NCI-H226 (cell line): Measurements from ENCODE around the gene GPR37L1.
"Not testable (repeated sequence)": the region's sequence is repeated elsewhere in the genome, so short reads cannot be mapped to it uniquely, and the experiment has no call there.

ENCODE experiments used
- DNase-seq: peaks from one replicate; pipeline ENCODE4 v3.0.0-alpha.2; 2015

GPR37L1 gene

DNA sequence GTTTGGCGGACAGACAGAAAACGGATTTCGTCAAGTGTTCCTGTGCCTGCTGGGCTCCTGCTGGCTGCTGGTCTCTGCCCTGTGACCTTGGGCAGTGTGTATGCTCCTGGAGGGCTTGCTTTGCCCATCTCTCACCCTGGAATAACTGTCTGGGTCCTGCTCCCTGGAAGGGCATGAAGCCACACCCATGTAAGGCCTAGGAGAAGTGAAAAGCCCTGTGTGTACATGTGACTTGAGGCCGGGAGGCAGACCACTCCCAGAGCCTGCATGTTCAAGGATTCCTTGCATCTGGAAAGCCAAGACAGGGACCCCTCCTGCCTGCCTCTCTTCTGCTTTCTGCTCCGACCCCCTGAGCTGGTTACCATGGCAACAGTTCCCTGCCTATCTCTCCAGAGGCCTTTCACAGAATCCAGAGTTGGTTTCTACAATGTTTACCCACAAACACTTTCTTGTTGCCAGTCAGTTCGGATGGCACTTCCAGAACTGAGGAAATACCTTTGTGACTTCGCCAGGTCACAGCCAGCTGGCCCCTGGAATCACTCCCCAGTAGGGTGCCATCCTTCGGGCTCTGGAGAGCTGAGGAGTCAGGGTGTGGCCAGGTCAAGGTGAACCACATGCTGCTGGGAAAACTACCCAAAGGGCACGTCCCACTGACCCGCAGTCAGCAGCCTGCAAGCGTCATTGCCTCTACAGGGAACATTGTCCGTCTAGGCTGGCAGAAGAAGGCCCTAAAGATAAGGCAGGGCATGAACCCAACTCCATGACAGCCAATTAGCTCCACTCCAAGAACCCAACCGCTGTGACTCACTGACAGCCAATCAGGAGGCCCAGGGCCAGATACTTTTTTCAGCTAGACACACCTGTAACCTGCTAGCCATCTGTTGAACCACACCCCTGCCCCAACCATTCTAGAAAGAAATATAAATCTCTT is 14.7 kb upstream of the GPR37L1 start:
- peak; percentile 41 for DNase-seq

DNA sequence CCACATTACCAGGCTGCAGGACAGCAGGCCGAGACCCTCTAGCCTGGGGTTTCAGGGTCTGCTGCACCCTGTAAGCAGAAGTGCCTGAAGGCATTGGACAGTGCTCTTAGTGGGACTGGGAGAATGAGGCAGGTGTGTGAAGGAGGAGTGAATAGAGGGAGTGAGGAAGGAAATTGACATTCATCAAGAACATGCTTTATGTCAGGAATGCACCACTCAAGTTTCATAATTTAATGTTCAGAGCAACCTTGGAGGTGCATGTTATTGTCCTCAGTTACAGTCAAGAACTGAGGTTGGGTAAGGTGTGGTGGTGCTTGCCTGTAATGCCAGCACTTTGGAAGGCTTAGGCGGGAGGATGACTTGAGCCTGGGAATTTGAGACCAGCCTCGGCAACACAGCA is 11.7 kb upstream of the GPR37L1 start:
- no peak for DNase-seq

DNA sequence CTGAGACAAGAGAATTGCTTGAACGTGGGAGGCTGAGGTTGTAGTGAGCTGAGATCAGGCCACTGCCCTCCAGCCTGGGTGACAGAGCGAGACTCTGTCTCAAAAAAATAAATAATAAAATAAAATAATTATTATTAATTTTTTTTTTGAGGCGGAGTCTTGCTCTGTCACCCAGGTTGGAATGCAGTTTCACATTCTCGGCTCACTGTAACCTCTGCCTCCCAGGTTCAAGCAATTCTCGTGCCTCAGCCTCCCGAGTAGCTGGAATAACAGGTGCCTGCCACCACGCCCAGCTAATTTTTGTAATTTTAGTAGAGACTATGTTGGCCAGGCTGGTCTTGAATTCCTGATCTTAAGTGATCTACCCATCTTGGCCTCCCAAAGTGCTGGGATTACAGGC is 11.1 kb upstream of the GPR37L1 start:
- DNase-seq, result not testable (repeated sequence)

DNA sequence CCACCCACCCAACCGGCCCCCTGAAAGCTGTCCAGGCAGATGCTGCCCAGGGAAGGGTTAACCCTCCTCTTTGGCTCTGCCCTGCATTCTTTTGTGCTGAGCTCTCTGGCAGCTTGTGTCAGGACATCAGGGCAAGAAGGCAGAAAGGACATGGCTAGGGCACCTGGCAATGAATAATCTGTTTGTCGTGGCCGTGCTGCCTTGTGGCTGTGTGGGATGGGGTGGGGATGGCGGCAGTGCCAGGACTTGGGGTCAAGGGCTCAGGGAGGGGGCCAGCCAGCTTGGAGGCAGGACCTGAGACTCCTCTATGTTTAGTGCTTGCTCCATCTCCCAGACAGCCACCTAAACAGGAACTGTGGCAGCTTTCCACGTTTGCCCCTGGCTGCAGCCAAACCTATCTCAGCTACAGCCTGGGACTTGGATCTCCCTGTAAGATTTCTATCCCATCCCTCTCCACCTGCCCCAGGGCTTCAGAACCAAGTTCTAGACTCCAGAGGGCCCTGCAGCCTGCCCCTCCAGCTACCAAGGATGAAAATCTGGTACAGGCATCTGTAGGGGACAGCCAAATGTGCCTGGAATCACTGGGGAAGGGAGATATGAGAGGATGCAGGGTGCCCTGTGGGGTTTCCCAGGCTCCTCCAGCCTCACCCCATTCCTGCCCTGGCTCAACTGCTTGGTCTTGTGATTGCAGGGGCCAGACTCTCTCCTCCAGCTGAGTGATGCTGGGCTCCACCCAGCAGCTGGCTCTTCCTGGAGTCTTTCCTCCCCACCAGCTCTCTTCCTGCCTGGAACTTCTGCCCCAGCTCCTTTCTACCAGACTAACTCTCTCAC is 9.6 kb upstream of the GPR37L1 start:
- peak; percentile 86 for DNase-seq

DNA sequence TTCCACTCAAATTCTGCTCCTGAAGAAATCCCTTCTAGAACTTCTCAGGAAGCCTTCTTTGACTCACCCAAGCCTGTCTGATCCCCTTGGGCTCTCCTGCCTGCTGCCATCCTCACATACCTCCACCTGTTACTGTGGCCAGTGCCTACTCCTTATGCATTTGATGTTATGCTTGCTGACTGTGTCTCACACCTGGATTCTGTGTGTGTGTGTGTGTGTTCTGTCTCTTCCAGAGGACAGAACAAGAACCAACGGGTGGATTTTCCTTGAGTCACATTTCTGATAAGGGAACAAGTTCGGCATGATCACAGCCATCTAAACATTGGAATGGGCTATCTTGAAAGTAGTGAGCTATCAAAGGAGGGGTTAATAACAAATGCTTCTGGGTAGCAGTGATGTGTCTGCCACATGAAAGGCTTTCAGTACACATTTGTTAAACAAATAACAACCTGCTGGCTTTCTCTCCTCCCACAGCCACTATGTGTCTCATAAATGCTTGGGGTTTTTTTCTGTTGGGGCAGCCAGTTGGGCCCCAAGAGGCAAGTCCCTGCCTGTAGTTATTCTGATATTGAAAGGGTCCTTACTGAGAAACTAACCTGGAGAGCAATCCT is 8.9 kb upstream of the GPR37L1 start:
- DNase-seq, result no peak

DNA sequence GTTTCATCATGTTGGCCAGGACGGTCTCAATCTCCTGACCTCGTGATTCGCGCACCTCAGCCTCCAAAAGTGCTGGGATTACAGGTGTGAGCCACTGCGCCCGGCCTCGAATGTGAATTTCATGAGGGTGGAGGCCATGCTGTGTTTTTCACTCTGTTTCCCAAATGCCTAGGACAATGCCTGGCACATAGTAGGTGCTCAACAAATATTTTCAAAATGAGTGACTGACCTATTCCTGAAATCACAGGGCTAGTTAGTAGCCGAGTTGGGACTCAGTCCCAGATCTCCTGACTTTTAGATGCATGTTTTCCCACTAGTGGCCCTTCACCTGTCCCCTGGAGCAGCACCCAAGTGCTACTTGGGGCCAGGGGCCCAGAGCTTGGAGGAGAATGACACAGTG is 6.4 kb upstream of the GPR37L1 start:
- no peak for DNase-seq

DNA sequence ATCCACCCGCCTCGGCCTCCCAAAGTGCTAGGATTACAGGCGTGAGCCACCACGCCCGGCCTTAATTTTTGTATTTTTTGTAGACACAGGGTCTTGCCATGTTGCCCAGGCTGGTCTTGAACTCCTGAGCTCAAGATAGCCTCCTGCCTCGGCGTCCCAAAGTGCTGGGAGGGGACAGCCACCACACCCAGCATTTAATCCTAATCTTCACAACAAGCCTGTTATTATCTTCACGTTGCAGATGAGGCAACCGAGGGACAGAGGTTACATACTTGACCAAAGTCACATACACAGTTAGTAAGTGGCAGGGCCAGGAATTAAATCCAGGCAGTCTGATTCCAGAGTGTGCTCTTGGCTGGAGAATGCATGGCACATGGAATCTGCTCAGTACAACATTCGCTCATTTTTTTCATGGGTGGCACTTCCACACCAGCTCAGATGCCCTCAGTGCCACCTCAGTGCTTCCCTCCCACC is 4.8 kb upstream of the GPR37L1 start:
- no peak for DNase-seq

DNA sequence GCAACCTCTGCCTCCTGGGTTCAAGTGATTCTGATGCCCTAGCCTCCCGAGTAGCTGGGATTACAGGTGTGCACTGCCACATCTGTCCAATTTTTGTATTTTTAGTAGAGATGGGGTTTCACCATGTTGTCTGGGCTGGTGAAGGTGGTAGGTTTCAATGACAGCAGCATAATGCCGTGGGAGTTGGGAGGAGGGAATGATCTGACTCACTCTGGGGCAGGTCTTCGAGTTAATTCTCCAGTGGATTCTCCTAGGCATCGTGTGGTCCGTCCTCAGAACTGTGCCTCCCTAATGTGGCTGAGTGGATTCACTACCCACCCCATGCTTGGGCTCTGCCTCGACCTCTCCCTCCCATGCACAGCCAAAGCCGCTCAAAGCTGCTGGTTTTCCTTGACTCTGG is 1.7 kb upstream of the GPR37L1 start:
- no peak for DNase-seq

DNA sequence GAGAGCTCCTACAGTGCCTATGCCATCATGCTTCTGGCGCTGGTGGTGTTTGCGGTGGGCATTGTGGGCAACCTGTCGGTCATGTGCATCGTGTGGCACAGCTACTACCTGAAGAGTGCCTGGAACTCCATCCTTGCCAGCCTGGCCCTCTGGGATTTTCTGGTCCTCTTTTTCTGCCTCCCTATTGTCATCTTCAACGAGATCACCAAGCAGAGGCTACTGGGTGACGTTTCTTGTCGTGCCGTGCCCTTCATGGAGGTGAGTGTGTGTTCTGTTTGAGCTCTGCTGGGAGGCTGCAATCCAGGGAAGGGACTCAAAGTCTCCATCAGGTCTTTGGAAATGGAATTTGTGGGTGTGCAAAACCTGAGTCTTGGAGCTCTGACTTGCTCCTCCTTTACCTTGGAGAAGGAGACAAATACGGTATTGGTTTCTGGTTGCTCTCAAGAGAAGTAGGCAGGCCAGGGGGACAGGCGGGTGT is 658 bp downstream of the GPR37L1 start:
- no peak for DNase-seq

DNA sequence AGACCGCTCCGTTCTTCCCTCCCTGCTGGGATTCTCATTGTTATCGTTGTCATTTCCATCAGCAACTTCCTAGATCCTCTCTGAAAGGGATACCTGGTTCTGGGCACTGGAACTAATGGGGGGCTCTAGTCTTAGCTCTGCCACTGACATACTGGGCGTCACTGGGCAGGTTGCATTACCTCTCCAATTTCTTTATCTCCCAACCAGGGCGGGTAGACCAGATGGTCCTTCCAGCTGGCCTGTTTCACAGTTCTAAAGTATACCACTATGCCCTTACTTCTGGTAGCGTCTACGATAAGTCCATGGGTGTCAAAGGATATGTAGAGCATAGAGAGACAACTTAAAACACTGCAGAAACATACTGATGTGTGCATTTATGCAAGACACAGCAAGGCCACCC is 1.4 kb downstream of the GPR37L1 start:
- DNase-seq, result no peak

DNA sequence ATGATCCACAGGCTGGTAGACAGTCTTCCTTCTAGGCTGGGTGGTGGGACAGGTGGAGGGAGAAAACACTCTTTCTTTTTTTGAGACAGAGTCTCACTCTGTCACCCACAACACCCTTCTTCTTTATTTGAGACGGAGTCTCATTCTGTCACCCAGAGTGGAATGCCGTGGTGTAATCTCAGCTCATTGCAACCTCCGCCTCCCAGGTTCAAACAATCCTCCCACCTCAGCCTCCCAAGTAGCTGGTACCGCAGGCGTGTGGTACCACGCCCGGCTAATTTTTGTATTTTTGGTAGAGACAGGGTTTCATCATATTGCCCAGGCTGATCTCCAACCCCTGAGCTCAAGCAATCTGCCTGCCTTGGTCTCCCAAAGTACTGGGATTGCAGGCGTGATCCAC is 2.9 kb downstream of the GPR37L1 start:
- no peak for DNase-seq

DNA sequence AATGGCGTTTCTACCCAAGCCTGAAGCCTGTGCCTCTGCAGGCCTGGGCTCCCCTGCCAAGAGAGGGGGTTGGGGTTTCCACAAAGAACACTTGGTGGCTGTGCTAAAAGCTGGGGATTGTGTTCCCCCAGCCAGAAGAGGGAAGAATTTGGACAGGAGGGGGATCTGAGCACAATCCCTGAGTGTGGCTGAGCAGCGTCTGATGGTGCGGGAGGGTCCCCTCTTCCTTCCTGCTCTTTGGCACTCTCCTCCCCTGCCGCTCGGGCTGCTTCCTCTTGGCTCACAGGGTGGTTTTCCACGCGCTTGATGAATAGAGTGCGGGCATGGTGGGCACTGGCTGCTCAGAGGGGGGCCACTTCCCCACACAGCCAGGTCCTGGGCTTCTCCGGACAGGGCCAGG is 3.7 kb downstream of the GPR37L1 start:
- no peak for DNase-seq

DNA sequence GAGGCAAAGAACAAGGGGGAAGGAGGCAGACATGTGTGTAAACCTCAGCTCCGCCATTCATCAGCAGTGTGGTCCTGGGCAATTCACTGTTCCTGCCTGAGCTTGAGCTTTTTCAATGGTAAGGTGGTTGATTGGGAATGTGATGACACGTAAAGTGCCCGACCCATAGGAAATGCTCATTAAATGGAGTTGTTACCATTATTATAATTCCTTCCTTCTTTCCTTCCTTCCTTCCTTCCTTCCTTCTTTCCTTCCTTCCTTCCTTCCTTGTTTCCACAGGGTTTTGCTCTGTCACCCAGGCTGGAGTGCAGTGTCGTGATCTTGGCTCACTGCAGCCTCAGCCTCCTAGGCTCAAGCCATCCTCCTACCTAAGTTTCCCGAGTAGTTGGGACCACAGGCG is 4.3 kb downstream of the GPR37L1 start:
- DNase-seq, result no peak

DNA sequence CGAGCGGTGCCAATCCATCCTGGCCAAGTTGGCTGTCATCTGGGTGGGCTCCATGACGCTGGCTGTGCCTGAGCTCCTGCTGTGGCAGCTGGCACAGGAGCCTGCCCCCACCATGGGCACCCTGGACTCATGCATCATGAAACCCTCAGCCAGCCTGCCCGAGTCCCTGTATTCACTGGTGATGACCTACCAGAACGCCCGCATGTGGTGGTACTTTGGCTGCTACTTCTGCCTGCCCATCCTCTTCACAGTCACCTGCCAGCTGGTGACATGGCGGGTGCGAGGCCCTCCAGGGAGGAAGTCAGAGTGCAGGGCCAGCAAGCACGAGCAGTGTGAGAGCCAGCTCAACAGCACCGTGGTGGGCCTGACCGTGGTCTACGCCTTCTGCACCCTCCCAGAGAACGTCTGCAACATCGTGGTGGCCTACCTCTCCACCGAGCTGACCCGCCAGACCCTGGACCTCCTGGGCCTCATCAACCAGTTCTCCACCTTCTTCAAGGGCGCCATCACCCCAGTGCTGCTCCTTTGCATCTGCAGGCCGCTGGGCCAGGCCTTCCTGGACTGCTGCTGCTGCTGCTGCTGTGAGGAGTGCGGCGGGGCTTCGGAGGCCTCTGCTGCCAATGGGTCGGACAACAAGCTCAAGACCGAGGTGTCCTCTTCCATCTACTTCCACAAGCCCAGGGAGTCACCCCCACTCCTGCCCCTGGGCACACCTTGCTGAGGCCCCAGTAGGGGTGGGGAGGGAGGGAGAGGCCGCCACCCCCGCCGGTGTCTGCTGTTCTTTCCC is 5.3 kb downstream of the GPR37L1 start:
- no peak for DNase-seq

DNA sequence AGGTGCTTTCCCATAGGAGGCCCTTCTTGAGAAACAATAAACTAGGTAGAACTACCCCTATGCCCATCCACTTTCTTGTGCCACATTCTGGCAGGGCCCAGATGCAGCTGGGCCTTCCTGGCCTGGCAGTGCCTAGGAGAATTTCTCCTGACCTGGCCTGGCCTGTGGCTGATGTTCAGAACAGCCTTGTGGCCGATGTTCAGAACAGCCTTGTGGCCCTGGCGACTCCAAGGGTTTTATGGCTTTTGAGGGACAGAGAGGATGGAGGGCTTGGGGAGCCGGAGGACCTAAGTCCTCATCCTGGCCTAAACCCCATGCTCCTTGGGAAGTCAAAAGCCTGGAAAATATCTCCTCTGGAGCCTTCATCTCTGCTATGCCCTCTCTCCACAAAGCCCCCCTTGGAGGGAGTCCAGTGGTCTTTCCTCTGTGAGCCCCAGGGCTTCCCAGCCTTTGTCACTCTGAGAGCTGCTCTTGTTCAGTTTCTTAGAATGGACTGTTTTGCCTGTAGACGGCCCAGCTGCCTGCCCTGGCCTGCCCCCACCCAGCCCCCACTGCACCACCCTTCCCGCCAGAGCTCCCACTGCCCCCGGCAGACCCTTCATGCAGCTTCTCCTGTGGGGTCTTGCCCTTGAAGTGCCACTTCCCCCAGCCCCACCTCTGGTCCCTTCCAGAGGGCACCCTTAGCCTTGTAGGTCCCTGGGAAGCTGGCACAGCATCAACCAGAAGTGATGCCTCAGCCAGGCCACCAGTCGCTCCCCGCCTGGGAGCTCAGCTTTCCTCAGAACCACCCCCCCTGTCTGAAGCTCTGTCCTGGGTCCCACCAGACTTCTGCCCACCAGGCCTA is 7.0 kb downstream of the GPR37L1 start:
- no peak for DNase-seq

DNA sequence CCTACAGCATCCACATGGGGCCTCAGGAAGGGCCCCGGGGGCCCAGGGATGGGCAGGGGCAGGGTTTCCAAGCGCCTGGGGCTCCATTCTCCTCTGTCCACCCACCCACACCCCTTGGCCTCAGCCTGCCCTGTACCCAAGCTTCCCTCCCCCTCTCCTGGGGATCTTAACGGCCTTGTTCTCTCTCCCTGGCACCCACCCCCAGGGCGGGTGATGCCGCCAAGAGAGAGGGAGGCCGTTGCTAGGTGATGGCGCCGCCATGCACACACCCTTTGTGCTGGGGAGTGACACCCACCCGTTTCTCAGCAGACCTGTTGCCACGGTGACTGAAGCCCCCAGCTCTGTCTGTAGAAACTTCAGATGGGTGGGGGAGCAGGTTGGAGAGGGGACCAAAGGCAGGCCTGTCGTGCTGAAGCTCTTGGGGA is 7.6 kb downstream of the GPR37L1 start:
- DNase-seq, result no peak

DNA sequence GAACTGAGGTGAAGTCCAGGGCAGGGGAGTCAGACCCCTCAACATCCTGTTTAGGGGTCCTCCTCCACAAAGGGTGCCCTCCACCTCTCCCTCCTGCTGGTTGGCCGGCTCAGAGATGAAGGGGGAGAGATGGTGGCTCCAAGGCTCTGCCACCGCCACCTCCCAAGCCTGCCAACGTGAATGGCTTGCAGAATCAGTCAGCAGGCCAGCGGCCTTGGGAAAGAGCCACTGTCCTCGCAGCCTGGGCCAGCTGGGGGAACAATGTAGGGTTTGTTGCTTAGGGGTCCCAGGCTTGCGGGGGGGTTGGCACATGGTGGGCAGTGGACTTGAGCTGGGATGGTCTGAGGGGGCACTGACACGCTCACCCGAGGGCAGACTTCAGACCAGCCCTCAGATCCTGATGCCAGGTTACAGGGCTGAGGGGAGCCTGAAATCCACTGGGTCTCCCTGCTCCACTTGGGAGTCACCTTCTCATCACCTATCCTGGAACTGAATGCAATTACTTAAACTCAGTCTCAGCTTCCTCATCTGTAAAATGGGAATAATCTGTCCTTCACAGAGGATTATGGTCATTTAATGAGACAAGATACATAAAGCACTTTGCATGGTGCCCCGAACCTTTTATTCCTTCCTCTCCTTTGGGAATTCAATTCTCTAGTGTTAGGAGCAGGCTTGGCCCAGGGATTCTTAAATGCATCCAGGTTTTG is 8.3 kb downstream of the GPR37L1 start:
- DNase-seq, result no peak

DNA sequence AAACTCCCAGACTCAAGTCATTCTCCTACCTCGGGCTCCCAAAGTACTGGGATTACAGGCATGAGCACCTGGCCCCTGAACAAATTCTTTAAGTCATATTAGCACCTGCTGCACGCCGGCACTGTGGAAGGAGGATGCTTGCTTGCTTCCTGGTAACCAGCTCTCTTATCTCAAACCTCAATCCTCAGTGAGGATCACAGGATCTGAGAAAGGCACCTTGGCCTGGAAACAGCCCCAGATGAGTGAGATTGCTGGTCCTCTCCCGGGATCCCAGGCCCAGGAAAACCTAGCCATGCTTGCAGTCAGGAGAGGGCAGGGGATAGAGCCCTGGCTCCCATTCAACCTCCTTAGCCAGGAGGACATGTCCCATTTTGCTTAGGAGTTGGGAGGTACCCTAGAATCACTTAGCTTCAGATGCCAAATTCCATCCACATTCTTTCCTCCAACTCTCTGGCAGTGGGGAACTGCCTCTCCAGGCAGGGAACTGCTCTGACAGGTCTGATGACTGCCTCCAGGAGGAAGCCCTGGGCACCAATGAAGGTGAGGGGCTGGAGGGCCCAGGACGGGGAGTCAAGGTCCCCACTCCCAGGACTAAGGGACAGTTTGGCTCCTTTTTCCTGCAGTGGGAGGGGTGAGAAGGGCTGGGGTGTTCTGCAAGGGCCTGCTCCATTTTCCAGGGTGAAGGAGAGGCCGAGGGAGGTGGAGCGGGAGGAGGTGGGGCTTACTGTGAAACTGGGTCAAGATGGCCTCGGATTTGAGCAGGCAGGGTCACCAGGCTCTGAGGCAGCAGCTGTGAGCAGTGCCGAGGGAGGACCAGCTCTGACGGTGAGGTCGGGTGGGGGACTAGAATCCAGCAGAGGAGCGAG is 9.5 kb downstream of the GPR37L1 start:
- no peak for DNase-seq

DNA sequence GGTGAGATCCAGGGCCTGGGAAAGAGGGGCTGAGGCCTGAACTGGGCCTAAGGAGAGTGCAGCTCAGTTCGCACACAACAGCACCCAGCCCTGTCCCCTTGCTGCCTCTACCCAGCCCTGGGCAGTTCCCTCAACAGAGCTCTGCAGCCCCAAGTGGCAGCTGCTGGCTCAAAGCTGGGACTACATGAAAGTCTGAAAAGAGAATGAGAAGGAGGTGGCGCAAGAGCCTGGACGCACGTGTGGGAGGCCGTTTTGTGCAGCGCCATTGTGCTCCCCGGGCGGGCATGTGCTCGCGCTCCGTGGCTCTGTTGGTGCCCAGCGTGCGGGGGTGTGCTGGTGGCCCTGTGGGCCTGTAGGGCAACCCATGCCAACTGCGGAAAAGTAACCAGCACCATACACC is 10.3 kb downstream of the GPR37L1 start:
- no peak for DNase-seq

DNA sequence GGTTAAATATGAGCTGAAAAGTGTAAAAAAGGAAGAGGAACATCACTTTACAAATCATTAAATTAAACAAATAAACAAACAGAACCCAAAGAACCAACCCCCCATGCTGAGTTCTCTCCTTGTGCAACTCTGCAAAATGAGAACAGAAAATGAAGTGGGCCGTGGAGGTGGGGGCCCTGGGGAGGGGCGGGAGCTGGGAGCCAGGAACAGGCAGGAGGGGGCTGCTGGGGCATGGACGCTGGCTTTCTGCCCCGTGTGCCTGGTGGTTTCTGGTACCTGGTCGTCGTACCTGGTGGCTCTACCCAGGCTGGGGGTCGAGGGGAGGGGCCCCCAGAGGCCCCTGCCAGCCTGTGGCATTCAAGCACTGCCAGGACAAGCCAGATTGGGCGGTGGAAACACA is 10.8 kb downstream of the GPR37L1 start:
- DNase-seq, result no peak
